Esophagus squamous epithelium (tissue), 5 donors: ENCODE results near the gene GLIS1. TPM values are rescaled to one million over a fixed set of nuclear protein-coding genes. Genes with fewer than 3 reads are reported as not detected.
A peak's percentile ranks its signal among the peaks of the same experiment; 100 is the strongest.

ENCODE experiments used
- DNase-seq: peaks from one replicate; lab custom pipeline; 2025; lab: John Stamatoyannopoulos, UW
- H3K27ac ChIP-seq, 4 donors: fragments of 200-600 bp; sonication (generic); one replicate each; pipeline ENCODE4 v1.5.1; 2016 to 2019; ENCODE audit warnings: mild to moderate bottlenecking in 1 of 4
- H3K27me3 ChIP-seq, 4 donors: fragments of 200-600 bp; sonication (generic); 1 replicate in 3 of 4; 2 replicates in 1 of 4; pipeline versions ENCODE4 v1.5.1 to v1.6.0; 2017 to 2021; ENCODE audit warnings: antibody characterized with exemption in 1 of 4
- H3K36me3 ChIP-seq, 3 donors: fragments of 200-600 bp; sonication (generic); one replicate each; pipeline ENCODE4 v1.5.1; 2016 to 2019
- H3K4me1 ChIP-seq, 3 donors: fragments of 200-600 bp; sonication (generic); one replicate each; pipeline ENCODE4 v1.5.1; 2017 to 2019
- H3K4me3 ChIP-seq, 4 donors: fragments of 200-600 bp; sonication (generic); 1 replicate in 3 of 4; 2 replicates in 1 of 4; pipeline ENCODE4 v1.5.1; 2016 to 2019; ENCODE audit warnings: mild to moderate bottlenecking in 2 of 4, moderate library complexity in 1 of 4
- H3K9me3 ChIP-seq, 3 donors: fragments of 200-600 bp; sonication (generic); one replicate each; pipeline ENCODE4 v1.5.1; 2016 to 2019
- POLR2A ChIP-seq, 4 donors: fragments of 450-650 bp; IDR thresholded peaks; one replicate each; pipeline ENCODE4 v1.6.1; 2017; ENCODE audit warnings: antibody characterized with exemption in 4 of 4, mild to moderate bottlenecking in 4 of 4, moderate library complexity in 3 of 4
- WGBS, 2 donors: methylation state at CpG; one replicate each; pipeline ENCODE4 v1.1.5; 2018; 5-methylcytosine and 5-hydroxymethylcytosine counted together
- intact Hi-C: fragments of 100-400 bp; cut with DNase I; formaldehyde crosslinking; loops from one replicate; pipeline ENCODE4 v1.15.0; 2022
- total RNA-seq, 4 donors: library from RNA; depleted of rRNA; stranded (reverse); fragments of >200 nt; gene quantifications; one replicate each; pipeline ENCODE4 v1.1.0, GENCODE V29; 2016
- TF ChIP-seq, protein P1 (sequence below), 6 experiments: fragments of 450-650 bp in 4 of 6; fragments of 200-600 bp in 2 of 6; sonication (generic) in 2 of 6; IDR thresholded peaks; one replicate each; pipeline ENCODE4 v1.5.1; 2016 to 2019; ENCODE audit warnings: antibody characterized with exemption in 6 of 6, mild to moderate bottlenecking in 4 of 6, moderate library complexity in 4 of 6
- donor health status: DM: yes; HTN: yes; CAD: no.

Gene GLIS1
- total RNA-seq, 4 donors from 2014 or later = 0.57 TPM; not detected in 3

DNA sequence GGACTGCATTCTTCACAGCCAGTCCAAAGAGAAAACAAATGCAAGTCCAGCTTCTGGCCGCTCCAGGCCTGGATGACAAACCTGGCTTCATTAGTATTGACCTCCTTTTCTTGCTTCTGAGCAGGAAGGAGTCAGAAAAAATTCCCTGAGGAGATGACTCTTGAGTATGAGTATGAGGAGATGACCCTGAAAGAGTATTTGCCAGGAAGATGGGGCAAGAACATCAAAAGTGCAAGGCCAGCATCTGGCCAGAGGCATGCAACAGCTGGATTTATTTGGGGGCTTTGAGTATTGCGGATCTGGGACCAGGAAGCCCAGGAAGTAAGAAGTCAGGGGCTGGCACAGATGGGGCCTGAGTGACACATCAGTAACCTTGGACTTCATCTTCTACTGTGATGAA lies 113.9 kb downstream of the GLIS1 start:
- Histone ChIP-seq H3K27me3 (peaks cover 0 to 4% (median 0%) of the 10 kb centered on the region in 4 donors), H3K9me3 (no peaks in the 10 kb centered on the region), H3K4me1 (peaks cover 0 to 15% (median 0%) of the 10 kb centered on the region in 3 donors), H3K36me3 (no peaks in the 10 kb centered on the region), H3K4me3 (no peak overlapping the region), H3K27ac (no peak overlapping the region)
- no peak for DNase-seq
- 66 to 86% methylated on average over 2 of the region's 2 CpGs for WGBS, 2 donors
- TF ChIP-seq, protein P1, sequence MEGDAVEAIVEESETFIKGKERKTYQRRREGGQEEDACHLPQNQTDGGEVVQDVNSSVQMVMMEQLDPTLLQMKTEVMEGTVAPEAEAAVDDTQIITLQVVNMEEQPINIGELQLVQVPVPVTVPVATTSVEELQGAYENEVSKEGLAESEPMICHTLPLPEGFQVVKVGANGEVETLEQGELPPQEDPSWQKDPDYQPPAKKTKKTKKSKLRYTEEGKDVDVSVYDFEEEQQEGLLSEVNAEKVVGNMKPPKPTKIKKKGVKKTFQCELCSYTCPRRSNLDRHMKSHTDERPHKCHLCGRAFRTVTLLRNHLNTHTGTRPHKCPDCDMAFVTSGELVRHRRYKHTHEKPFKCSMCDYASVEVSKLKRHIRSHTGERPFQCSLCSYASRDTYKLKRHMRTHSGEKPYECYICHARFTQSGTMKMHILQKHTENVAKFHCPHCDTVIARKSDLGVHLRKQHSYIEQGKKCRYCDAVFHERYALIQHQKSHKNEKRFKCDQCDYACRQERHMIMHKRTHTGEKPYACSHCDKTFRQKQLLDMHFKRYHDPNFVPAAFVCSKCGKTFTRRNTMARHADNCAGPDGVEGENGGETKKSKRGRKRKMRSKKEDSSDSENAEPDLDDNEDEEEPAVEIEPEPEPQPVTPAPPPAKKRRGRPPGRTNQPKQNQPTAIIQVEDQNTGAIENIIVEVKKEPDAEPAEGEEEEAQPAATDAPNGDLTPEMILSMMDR (IDR thresholded peaks at IDR 0.05) = no peak
- no peak for TF ChIP-seq POLR2A (IDR thresholded peaks at IDR 0.05)
- intact Hi-C loops = no loop called here

DNA sequence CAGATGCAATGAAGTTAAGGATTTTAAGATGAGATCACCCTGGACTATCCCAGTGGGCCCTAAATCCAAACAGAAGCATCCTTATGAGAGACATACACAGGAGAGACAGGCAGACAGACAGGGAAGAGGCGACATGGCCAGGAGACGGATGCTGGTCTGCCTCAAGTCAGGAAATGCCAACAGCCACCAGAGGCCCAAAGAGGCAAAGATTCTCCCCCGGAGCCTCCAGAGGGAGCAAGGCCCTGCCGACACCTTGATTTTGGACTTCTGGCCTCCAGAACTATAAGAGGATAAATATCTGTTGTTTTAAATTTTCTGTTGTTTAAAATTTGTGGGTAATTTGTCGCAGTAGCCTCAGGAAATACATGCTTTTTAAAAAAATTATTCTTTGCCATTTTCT lies 116.4 kb downstream of the GLIS1 start:
- no peak for DNase-seq
- Histone ChIP-seq H3K27me3 (no peaks in the 10 kb centered on the region), H3K4me3 (no peak overlapping the region), H3K36me3 (no peaks in the 10 kb centered on the region), H3K4me1 (peaks cover 0 to 22% (median 0%) of the 10 kb centered on the region in 3 donors), H3K27ac (no peak overlapping the region), H3K9me3 (no peaks in the 10 kb centered on the region)
- intact Hi-C loops = no loop called here
- WGBS, 2 donors = 90 to 93% methylated on average over 5 of the region's 5 CpGs
- no peak for TF ChIP-seq POLR2A (IDR thresholded peaks at IDR 0.05)
- TF ChIP-seq, protein P1 (IDR thresholded peaks at IDR 0.05) = no peak

DNA sequence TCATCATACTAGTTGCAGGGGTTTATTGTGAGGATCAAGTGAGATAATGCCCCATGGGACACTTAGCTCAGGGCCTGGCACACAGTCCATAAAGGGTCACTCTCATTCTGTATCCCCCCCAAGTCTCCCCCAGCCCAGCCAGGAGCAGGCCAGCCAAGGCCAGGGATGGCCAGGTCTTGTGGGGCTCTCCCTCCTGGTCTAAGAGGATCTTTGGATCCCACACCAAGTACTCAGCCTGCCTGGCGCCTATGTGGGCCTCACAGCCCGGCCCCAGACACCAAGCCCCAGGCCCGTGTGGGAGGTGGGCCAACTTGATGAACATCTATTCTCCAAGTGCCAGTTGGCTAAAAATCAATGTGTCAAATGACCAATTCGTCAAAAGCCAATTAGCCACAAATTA lies 117.8 kb downstream of the GLIS1 start:
- H3K27me3 ChIP-seq = no peaks in the 10 kb centered on the region
- H3K27ac ChIP-seq = peak overlapping the region in 1 of 4 donors; percentile 21
- no peak for TF ChIP-seq POLR2A (IDR thresholded peaks at IDR 0.05)
- TF ChIP-seq, protein P1 (IDR thresholded peaks at IDR 0.05) = no peak
- no peak overlapping the region for H3K4me3 ChIP-seq
- DNase-seq = no peak
- H3K4me1 ChIP-seq = peaks cover 0 to 29% (median 0%) of the 10 kb centered on the region in 3 donors
- H3K36me3 ChIP-seq = no peaks in the 10 kb centered on the region
- intact Hi-C loops = no loop called here
- no peaks in the 10 kb centered on the region for H3K9me3 ChIP-seq
- 62 to 80% methylated on average over 2 to 3 of the region's 4 CpGs for WGBS, 2 donors

DNA sequence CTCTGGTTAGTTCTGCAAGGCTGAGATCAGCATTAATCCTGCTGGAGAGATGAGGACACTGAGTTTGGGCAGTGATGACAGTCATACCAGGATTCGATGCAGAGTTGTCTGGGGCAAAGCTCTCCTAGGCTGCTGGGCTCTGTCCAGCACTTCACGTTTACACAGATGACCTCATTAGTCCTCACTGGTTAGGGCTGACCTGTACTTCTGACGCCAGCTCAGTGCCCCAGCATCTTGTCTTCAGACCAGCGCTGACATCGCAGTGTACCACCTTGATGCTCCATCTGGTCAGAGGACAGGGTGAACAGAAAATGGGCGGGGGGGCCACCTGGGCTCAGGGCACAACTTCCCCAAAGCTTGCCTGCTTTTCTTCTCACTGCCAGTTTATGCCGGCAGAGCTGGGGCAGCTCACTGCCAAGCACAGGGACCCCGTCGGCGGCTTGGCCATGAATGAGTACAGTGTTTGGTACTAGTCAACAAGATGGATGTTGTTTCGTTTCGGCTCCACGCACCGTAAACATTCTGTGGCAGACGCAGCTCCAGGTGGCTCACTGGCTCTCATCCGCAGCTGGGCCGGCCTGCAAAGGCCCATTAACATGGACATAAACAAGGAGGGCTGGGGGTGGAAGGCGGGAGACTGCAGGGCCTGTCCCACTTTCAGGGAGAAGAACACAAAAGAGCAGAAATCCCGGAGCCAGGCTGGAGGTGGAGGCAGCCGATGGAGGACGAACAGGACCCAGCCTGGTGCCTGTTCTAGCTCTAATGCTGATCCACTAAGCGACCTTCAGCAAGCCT lies 118.7 kb downstream of the GLIS1 start:
- TF ChIP-seq, protein P1 (IDR thresholded peaks at IDR 0.05) = no peak
- no peak for TF ChIP-seq POLR2A (IDR thresholded peaks at IDR 0.05)
- 69 to 76% methylated on average over 15 to 19 of the region's 22 CpGs for WGBS, 2 donors
- Histone ChIP-seq H3K36me3 (no peaks in the 10 kb centered on the region), H3K4me3 (no peak overlapping the region), H3K4me1 (peaks cover 0 to 23% (median 0%) of the 10 kb centered on the region in 3 donors), H3K27ac (peak overlapping the region in 2 of 4 donors; percentile 21 to 23), H3K27me3 (no peaks in the 10 kb centered on the region), H3K9me3 (no peaks in the 10 kb centered on the region)
- no peak for DNase-seq
- intact Hi-C loops = no loop called here

DNA sequence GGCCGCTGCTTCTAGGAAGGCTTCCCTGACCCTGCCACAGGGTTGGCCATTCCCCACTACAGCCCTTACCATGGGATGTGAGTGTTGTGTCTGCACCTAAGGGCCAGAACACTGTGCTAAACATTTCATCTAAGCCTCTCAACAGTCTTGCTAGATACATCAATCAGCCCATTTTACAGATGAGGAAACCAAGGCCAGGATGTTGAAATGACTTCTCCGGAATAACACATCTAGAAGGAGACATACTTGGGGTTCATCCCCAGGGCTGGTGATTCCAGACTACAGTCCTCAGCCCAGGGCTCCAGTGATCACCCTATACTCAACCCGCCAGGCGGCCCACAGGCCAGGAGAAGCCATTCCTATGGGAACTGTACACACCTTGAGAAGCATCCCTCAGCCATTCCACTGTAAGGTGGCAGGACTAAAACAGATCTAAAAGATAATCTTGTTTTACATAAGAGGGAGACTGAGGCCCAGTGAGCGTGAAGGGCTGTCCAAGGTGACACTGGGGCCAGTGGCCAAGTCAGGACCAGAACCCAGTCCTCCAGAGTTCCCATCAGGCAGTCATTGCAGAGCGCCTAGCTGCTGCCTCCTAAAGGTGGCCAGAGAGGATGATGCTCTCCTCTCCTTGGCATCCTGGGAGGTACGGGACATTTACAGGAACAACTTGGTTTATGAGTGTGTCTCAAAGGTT lies 119.5 kb downstream of the GLIS1 start:
- no peak overlapping the region for H3K4me3 ChIP-seq
- peaks cover 0 to 23% (median 0%) of the 10 kb centered on the region in 3 donors for H3K4me1 ChIP-seq
- no peaks in the 10 kb centered on the region for H3K36me3 ChIP-seq
- no peak for DNase-seq
- intact Hi-C loops = no loop called here
- 63 to 94% methylated on average over 2 to 6 of the region's 7 CpGs for WGBS, 2 donors
- H3K27me3 ChIP-seq = no peaks in the 10 kb centered on the region
- no peaks in the 10 kb centered on the region for H3K9me3 ChIP-seq
- peak overlapping the region in 1 of 4 donors; percentile 23 for H3K27ac ChIP-seq
- TF ChIP-seq POLR2A (IDR thresholded peaks at IDR 0.05) = no peak
- TF ChIP-seq, protein P1 (IDR thresholded peaks at IDR 0.05) = no peak
